Measurements from ENCODE around the gene RBPMS2. TPM values are rescaled to one million over a fixed set of nuclear protein-coding genes. Genes with fewer than 3 reads are reported as not detected.
"Not testable (repeated sequence)": the region's sequence is repeated elsewhere in the genome, so short reads cannot be mapped to it uniquely, and the experiment has no call there.

Gene RBPMS2
- total RNA-seq (2021; fragmentation: NEBNext Ultra II Directional; extraction: Animal tissue kit (Norgen Biotek cat#: 25700)): under 1 TPM in 1 of 6 experiments, not detected in 5; 0.14 TPM
- long read RNA-seq: 0 reads

DNA sequence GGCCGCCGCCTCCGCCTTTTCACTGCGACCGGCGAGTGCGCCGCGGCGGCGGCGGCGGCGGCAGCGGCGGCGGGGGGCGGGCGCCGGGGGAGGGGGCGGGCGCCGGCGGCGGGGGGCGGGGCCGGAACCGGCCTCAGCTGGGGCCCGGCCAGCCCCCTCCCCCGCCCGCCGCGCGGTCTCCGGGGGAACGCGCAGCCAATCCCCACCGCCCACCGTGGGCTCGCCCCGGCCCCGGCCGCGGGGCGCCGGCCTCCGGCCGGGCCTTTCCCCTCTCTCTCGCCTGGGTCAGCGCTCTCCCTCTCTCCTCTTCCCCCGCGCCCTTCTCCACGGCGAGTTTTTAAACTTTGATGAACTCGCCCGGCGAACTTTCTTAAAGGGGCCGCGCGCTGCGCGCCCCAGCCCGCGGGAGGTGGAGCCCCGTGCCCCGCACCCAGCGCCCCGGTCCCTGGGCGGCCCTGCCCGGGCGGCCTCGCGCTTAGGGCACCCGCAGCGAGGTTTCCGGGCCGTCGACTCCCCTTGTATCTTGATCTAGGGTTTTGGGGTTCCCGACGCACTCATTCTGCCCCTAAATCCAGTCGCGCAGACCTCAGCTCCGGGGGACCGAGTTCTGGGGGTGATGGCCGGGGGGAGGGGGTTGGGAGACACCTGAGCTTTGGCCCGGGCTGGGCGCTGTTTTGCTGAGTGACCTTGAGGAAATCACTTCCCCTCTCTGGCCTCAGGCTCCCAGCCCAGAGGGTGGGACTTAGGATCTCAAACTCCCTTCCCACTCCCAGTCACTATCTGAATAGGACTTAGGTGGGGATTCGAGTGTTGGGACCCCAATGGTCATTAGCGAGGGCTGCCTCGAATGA is at the start of gene RBPMS2:
RBPMS2 (minus strand) TSS at position 39 of the 851 bp plus-strand sequence. CDS start 270 bp downstream, outside the sequence.
- Mint-ChIP-seq H3K9me3 (no peaks in the 10 kb centered on the region), H3K27me3 (ENCODE audit: insufficient read depth) (peaks cover 37% of the 10 kb centered on the region), H3K4me3 (peak within 1 kb of the TSS; percentile 56), H3K4me1 (ENCODE audit: low read depth) (no peaks in the 10 kb centered on the region), H3K27ac (no peak within 1 kb of the TSS), H3K36me3 (ENCODE audit: low read depth) (no peaks in the 10 kb centered on the region)
- DNase-seq: no peak
- TF ChIP-seq, protein P1, sequence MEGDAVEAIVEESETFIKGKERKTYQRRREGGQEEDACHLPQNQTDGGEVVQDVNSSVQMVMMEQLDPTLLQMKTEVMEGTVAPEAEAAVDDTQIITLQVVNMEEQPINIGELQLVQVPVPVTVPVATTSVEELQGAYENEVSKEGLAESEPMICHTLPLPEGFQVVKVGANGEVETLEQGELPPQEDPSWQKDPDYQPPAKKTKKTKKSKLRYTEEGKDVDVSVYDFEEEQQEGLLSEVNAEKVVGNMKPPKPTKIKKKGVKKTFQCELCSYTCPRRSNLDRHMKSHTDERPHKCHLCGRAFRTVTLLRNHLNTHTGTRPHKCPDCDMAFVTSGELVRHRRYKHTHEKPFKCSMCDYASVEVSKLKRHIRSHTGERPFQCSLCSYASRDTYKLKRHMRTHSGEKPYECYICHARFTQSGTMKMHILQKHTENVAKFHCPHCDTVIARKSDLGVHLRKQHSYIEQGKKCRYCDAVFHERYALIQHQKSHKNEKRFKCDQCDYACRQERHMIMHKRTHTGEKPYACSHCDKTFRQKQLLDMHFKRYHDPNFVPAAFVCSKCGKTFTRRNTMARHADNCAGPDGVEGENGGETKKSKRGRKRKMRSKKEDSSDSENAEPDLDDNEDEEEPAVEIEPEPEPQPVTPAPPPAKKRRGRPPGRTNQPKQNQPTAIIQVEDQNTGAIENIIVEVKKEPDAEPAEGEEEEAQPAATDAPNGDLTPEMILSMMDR (IDR thresholded peaks at IDR 0.05): no peak

DNA sequence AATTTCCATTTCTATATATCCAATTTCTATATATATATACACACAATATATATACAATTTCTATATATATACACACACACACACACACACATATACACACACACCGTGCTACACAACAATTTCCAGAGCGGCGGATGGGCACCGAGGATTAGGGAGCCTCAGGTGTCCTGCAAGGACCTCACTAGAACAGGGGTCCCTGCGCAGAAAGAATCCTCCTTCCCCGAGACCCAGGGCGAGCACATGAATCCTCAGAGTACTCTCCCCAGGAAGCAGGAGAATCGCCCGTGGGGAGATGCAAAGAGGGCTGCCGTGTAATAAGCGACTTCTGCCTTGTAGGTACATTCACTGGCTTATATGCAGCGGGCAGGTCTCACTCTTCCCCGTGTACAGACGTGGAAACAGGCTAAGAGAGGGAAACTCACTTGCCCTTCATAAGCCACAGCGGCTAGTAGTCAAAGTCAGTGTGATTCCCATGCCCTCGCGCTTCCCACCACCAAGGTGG is 49.6 kb upstream of the RBPMS2 start:
- no peak for DNase-seq

DNA sequence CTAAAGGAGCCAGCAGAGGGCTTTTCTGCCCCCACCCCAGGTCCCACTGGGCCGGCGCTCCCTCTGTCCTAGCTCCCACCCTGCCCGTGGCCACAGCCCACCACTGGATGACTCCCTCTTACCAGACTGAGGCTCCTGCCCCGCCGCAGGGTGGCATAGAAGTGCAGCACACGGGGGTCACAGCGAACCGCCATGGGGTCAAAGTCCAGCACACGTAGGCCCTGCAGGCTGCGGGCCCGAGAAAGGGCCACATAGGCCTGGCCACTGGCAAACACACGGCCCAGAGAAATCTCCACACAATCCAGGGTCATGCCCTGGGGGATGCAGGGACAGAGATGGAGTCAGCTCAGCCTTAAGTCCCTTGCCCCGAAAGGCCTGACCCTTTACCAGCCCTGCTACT is 41.1 kb upstream of the RBPMS2 start:
- Mint-ChIP-seq H3K4me1 (ENCODE audit: low read depth) (no peaks in the 10 kb centered on the region), H3K27ac (no peak overlapping the region), H3K4me3 (no peak overlapping the region), H3K9me3 (no peaks in the 10 kb centered on the region), H3K27me3 (ENCODE audit: insufficient read depth) (no peaks in the 10 kb centered on the region; the same call in 1 of the 2 replicates), H3K36me3 (ENCODE audit: low read depth) (peaks cover 4% of the 10 kb centered on the region; the same call in 1 of the 2 replicates)
- DNase-seq: no peak
- TF ChIP-seq, protein P1 (IDR thresholded peaks at IDR 0.05): no peak

More for the DNA sequence above, 49.6 kb upstream of the RBPMS2 start:
- H3K4me1 Mint-ChIP-seq (ENCODE audit: low read depth): peaks cover 27% of the 10 kb centered on the region
- H3K27ac Mint-ChIP-seq: peak overlapping the region; percentile 80
- no peaks in the 10 kb centered on the region for H3K9me3 Mint-ChIP-seq
- TF ChIP-seq, protein P1 (IDR thresholded peaks at IDR 0.05): no peak
- H3K36me3 Mint-ChIP-seq (ENCODE audit: low read depth): peaks cover 4% of the 10 kb centered on the region; the same call in 1 of the 2 replicates
- H3K27me3 Mint-ChIP-seq (ENCODE audit: insufficient read depth): peaks cover 5% of the 10 kb centered on the region; the same call in 1 of the 2 replicates
- H3K4me3 Mint-ChIP-seq: peak overlapping the region; percentile 95

DNA sequence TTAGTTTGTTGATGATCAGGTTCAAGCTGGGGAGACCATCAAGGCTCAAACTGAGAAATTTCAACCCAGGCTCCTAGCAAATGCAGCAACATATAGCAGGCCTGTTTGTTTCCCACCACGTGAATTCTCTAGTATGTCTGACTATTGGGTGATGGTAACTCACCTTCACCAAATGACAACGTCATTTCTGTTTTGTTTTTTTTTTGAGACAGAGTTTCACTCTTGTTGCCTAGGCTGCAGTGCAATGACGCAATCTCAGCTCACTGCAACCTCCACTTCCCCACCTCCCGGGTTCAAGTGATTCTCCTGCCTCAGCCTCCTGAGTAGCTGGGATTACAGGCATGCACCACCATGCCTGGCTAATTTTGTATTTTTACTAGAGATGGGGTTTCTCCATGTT is 39.6 kb upstream of the RBPMS2 start:
- not testable (repeated sequence) for H3K4me3 Mint-ChIP-seq; H3K4me1 Mint-ChIP-seq (ENCODE audit: low read depth); H3K9me3 Mint-ChIP-seq; DNase-seq; H3K36me3 Mint-ChIP-seq (ENCODE audit: low read depth); H3K27me3 Mint-ChIP-seq (ENCODE audit: insufficient read depth); H3K27ac Mint-ChIP-seq

DNA sequence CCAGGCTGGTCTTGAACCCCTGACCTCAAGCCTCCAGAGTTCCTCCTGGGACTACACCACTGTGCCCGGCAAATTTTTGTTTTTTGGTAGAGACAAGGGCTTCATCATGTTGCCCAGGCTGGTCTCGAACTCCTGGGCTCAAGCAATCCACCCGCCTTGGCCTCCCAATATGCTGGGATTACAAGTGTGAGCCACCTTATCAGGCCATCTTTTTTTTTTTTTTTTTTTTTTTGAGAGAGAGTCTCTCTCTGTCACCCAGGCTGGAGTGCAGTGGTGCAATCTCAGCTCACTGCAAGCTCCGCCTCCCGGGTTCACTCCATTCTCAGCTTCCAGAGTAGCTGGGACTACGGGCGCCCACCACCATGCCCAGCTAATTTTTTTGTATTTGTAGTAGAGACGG is 38.9 kb upstream of the RBPMS2 start:
- H3K36me3 Mint-ChIP-seq (ENCODE audit: low read depth); H3K27me3 Mint-ChIP-seq (ENCODE audit: insufficient read depth); H3K4me3 Mint-ChIP-seq: not testable (repeated sequence)

DNA sequence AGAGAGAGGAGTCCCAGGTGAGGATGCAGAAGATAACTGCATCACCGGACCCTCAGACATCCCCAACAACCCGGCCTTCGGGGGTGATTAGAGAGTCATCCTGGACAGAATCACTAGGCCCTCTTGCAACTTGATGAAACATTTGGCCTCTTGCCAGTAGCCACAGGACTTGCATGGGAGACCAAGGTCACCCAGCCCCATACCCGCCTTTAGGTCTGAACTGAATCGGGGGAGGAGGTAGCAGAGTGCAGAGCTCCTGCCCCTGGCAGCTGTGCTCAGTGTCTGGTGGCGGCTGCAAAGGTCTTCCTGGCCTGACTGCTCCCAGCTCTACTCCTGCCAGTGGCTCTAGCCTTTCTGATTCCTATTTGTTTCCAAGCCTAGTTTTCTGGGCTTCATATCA is 37.7 kb upstream of the RBPMS2 start:
- Mint-ChIP-seq H3K27ac (no peak overlapping the region), H3K9me3 (no peaks in the 10 kb centered on the region), H3K4me3 (no peak overlapping the region), H3K27me3 (ENCODE audit: insufficient read depth) (peaks cover 6% of the 10 kb centered on the region; the same call in 1 of the 2 replicates), H3K4me1 (ENCODE audit: low read depth) (peaks cover 9% of the 10 kb centered on the region), H3K36me3 (ENCODE audit: low read depth) (no peaks in the 10 kb centered on the region)
- DNase-seq: no peak
- TF ChIP-seq, protein P1 (IDR thresholded peaks at IDR 0.05): no peak

More for the DNA sequence above, 38.9 kb upstream of the RBPMS2 start:
- DNase-seq; H3K9me3 Mint-ChIP-seq; H3K27ac Mint-ChIP-seq; H3K4me1 Mint-ChIP-seq (ENCODE audit: low read depth): not testable (repeated sequence)
